Psoas muscle (tissue), 8 donors: ENCODE measurements around the gene NRCAM. TPM values are rescaled to one million over a fixed set of nuclear protein-coding genes. Genes with fewer than 3 reads are reported as not detected.

ENCODE experiments used
- ATAC-seq, 4 donors: fragments of 200-7000 bp; cut with Tn5 transposase; one replicate each; pipeline ENCODE4 v1.9.1; 2020; ENCODE audit warnings: moderate library complexity in 3 of 4, mild to moderate bottlenecking in 2 of 4
- DNase-seq, 2 donors: peaks; one replicate each; pipeline ENCODE4 v3.0.0-alpha.2; 2020
- H3K27ac ChIP-seq: fragments of 200-600 bp; one replicate; pipeline ENCODE4 v1.8.0; 2022
- H3K27me3 ChIP-seq, 3 donors: fragments of 200-600 bp in 1 of 3; one replicate each; pipeline versions ENCODE4 v1.6.1 to v1.8.0; 2013 to 2022; ENCODE audit warnings: low read length in 2 of 3, mild to moderate bottlenecking in 2 of 3, moderate library complexity in 1 of 3; ENCODE audit not compliant: insufficient read depth in 3 of 3
- H3K36me3 ChIP-seq, 2 donors: fragments of 200-600 bp in 1 of 2; one replicate each; pipeline versions ENCODE4 v1.6.1 to v1.8.0; 2013 to 2022; ENCODE audit warnings: low read depth in 1 of 2, mild to moderate bottlenecking in 1 of 2, moderate library complexity in 1 of 2; ENCODE audit not compliant: insufficient read depth in 1 of 2
- H3K4me1 ChIP-seq: fragments of 200-600 bp; one replicate; pipeline ENCODE4 v1.8.0; 2022
- H3K4me3 ChIP-seq: fragments of 200-600 bp; one replicate; pipeline ENCODE4 v1.8.0; 2022; ENCODE audit warnings: mild to moderate bottlenecking
- H3K9me3 ChIP-seq: fragments of 200-600 bp; one replicate; pipeline ENCODE4 v1.8.0; 2022
- WGBS, 3 donors: extraction: QIAGEN DNeasy Blood & Tissue Kit; methylation state at CpG; one replicate each; pipeline versions ENCODE4 v1.1.6 to v1.1.7; 2013; 5-methylcytosine and 5-hydroxymethylcytosine counted together
- intact Hi-C, 2 donors: fragments of 100-400 bp; cut with DNase I; formaldehyde crosslinking; loops; one replicate each; pipeline versions ENCODE4 v1.11.0 to v1.14.2; 2022
- polyA plus RNA-seq, 3 donors: library from polyadenylated mRNA; stranded (reverse); fragments of 200-250 nt; gene quantifications; one replicate each; pipeline ENCODE4 v1.2.3, GENCODE V29; 2013
- total RNA-seq, 4 donors: library from RNA; stranded (reverse); fragmentation: NEBNext Ultra II Directional in 2 of 4; extraction: Animal tissue kit (Norgen Biotek cat#: 25700) in 2 of 4; gene quantifications; one replicate each; pipeline versions ENCODE4 v1.2.1 to v1.2.4, GENCODE V29; 2021 to 2023
- TF ChIP-seq, protein P1 (sequence below): fragments of 200-600 bp; IDR thresholded peaks from one replicate; pipeline ENCODE4 v1.8.0; 2022; ENCODE audit warnings: antibody characterized with exemption
- donor health status: healthy with polysubstance abuse.
- donor health status: DM: no; HTN: no; CAD: no; lungs with moderate emphysema.
- donor health status: Bipolar disorder and iron deficiency.
- donor health status: healthy.
- donor health status: DM: yes; HTN: yes; CAD: no.
- donor health status: DM: no; HTN: no; CAD: no.
- donor health status: DM: no; HTN: no; CAD: no.
- donor health status: DM: yes; HTN: yes; CAD: no.

The NRCAM gene
- total and polyA plus RNA-seq, 7 donors: 0.06 to 1.8 (median 0.55) TPM

DNA sequence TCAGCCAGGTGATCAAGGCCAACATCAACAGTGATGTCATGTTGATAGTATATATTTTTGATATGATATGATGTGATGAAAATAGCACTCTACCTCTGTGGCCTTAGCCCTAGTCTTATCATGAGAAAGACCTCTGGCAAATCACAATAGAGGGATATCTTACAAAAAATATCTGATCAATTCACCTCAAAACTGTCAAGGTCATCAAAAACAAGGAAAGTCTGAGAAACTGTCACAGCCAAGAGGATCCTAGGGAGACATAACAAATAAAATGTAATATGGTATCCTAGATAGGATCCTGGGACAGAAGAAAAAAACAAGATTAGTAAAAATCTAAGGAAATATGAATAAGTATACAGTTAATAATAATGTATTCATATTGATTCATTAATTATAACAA lies 92.6 kb downstream of the NRCAM start:
- TF ChIP-seq, protein P1, sequence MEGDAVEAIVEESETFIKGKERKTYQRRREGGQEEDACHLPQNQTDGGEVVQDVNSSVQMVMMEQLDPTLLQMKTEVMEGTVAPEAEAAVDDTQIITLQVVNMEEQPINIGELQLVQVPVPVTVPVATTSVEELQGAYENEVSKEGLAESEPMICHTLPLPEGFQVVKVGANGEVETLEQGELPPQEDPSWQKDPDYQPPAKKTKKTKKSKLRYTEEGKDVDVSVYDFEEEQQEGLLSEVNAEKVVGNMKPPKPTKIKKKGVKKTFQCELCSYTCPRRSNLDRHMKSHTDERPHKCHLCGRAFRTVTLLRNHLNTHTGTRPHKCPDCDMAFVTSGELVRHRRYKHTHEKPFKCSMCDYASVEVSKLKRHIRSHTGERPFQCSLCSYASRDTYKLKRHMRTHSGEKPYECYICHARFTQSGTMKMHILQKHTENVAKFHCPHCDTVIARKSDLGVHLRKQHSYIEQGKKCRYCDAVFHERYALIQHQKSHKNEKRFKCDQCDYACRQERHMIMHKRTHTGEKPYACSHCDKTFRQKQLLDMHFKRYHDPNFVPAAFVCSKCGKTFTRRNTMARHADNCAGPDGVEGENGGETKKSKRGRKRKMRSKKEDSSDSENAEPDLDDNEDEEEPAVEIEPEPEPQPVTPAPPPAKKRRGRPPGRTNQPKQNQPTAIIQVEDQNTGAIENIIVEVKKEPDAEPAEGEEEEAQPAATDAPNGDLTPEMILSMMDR: no peak
- no peaks in the 10 kb centered on the region for H3K36me3 ChIP-seq
- H3K4me1 ChIP-seq: no peaks in the 10 kb centered on the region
- intact Hi-C loops: no loop called here
- no peaks in the 10 kb centered on the region for H3K9me3 ChIP-seq
- ATAC-seq: no peak
- H3K4me3 ChIP-seq: no peak overlapping the region
- no peaks in the 10 kb centered on the region for H3K27me3 ChIP-seq
- no peak for DNase-seq
- H3K27ac ChIP-seq: no peak overlapping the region

DNA sequence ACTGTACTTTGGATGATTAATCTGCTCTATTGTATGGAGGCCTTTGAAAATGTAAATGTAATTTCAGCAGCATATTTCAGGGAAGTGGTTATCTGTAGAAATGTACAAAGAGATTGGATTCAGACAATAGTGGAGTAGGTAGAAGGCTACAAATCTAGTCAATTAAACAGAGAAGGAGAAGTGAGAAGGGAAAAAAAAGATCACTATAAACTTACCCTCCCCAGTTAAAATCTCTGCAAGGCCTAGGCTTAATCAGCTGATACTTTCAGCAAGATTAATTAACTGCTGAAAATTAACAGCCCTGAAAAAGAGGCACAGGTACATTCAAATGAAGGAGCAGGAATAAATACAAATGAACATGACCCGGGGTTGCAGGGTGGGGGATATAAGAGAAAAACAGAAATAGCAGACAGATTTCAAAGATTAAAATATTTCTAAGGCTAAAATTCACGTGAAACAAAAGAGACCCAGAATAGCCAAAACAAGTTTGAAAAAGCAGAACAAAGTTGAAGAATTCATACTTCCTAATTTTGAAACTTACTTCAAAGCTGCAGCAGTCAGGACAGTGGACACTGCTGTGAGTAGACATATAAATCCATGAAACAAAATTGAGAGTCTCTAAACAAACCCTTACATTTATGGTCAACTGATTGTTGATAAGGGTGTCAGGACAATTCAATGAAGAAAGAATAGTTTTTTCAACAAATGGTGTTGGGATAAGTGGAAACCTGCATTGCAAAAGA lies 96.0 kb downstream of the NRCAM start:
- DNase-seq: no peak

DNA sequence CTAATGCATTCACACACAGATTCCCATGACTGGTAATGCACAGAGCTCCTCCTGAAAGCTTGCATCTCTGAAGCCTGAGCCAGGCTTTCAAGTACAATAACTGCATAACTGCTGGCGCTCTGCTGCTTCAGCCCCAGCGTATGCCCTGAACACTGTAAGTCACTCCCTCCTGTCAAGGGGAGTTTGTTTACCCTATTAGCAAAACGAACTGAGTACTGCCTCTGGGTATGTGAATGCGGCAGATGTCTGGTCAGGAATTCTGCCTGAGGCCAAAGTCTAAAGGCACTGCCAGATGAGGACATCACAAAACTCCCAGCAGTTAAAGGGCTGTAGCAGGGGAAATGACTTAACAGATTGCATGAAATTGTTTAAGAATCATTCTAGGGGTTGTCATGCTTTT lies 97.7 kb downstream of the NRCAM start:
- Histone ChIP-seq H3K4me3 (no peak overlapping the region), H3K9me3 (no peaks in the 10 kb centered on the region), H3K36me3 (no peaks in the 10 kb centered on the region), H3K4me1 (no peaks in the 10 kb centered on the region), H3K27me3 (no peaks in the 10 kb centered on the region), H3K27ac (no peak overlapping the region)
- intact Hi-C loops: no loop called here
- no peak for DNase-seq
- TF ChIP-seq, protein P1: no peak
- ATAC-seq: no peak
- 27 to 40% (median 33%) methylated on average over 4 of the region's 4 CpGs for WGBS, 3 donors

More for the DNA sequence above, 96.0 kb downstream of the NRCAM start:
- Histone ChIP-seq H3K36me3 (no peaks in the 10 kb centered on the region), H3K4me3 (no peak overlapping the region), H3K27ac (no peak overlapping the region), H3K4me1 (no peaks in the 10 kb centered on the region), H3K9me3 (no peaks in the 10 kb centered on the region), H3K27me3 (no peaks in the 10 kb centered on the region)
- intact Hi-C loops: no loop called here
- 63 to 79% (median 66%) methylated on average over 2 of the region's 2 CpGs for WGBS, 3 donors
- TF ChIP-seq, protein P1: no peak
- ATAC-seq: no peak

DNA sequence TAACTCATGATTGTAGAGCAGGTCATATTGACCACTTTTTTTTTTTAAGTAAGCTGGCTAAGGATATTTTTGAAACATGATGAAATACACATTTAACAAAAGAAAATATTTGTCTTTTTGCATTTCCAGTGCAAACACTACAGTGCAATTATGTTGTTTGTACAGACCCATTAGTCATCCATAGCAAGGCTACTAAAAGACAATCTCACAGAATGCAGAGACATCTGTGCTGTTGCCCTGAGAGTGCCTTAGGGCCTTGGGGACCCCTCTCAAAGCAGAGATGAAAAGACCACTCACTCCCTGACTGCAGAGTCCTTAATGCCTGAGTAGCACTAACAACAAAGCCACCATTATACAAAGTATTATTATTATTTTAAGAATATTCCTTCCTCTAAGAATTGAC lies 104.5 kb downstream of the NRCAM start:
- no peak for ATAC-seq

More for the DNA sequence above, 104.5 kb downstream of the NRCAM start:
- TF ChIP-seq, protein P1: no peak
- Histone ChIP-seq H3K4me1 (no peaks in the 10 kb centered on the region), H3K27me3 (no peaks in the 10 kb centered on the region), H3K36me3 (no peaks in the 10 kb centered on the region), H3K27ac (no peak overlapping the region), H3K9me3 (no peaks in the 10 kb centered on the region), H3K4me3 (no peak overlapping the region)
- no peak for DNase-seq
- intact Hi-C loops: no loop called here
